ENCODE results near the gene TIMM9. TPM values are rescaled to one million over a fixed set of nuclear protein-coding genes. Genes with fewer than 3 reads are reported as not detected.
A peak's percentile ranks its signal among the peaks of the same experiment; 100 is the strongest.
"Not testable (repeated sequence)": the region's sequence is repeated elsewhere in the genome, so short reads cannot be mapped to it uniquely, and the experiment has no call there.

Gene TIMM9
- total RNA-seq, 2 donors from 2014 or later, result 28.4 to 30.7 TPM

DNA sequence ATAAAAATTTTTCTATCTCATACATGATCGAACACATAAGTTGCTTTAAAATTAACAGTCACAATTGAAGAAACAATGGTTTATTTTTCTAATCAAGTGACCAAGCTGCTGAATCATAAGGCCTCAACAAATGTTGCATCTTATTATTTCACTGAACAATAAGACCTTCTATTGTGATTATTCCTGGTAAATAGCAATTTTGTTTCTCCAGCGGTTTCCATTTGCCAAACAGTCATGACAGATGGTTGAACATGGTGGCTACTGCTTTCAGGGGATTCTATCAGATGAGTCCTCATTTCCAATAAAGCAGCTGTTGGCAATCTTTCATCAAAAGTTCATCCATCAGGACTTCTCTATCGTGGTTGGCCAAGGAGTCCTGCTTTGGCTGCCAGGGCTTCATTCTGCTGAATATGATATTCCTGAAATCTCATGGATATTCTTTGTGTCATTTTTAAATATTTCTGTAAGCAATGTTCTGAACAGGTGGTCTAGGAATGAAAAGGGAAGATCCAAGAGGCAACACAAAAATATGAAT, 18.6 kb downstream of the TIMM9 start:
- DNase-seq (ENCODE audit: low spot score), result no peak
- intact Hi-C loops (cut with DNase I), result no loop called here

- intact Hi-C loops (cut with DNase I), result no loop called here
Measured at GRCh38 chr14:58401587-58401986, 25.7 kb downstream of the TIMM9 start.

DNA sequence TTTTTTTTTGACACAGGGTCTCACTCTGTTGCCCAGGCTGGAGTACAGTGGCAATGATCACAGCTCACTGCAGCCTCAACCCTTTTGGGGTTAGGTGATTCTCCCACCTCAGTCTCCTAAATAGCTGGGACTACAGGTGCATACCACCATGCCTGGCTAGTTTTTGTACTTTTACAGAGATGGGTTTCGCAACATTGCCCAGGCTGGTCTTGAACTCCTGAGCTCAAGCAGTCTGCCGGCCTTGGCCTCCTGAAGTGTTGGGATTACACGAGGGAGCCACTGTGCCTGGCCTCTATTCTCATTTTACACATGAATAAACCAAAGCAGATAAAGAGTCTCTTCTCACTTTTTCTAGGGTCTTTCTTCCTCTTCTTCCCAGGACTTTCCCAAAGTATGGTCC, 28.4 kb downstream of the TIMM9 start:
- DNase-seq (ENCODE audit: low spot score), result no peak
- intact Hi-C loops (cut with DNase I), result no loop called here

More at GRCh38 chr14:58401587-58401986, 25.7 kb downstream of the TIMM9 start:
- no peak for DNase-seq (ENCODE audit: low spot score)

- no peak for DNase-seq (ENCODE audit: low spot score)
- intact Hi-C loops (cut with DNase I), result no loop called here
Measured at GRCh38 chr14:58398495-58398894, 28.8 kb downstream of the TIMM9 start.

- no peak for DNase-seq (ENCODE audit: low spot score)
- intact Hi-C loops (cut with DNase I), result no loop called here
Measured at GRCh38 chr14:58397156-58397555, 30.2 kb downstream of the TIMM9 start.

- intact Hi-C loops (cut with DNase I), result no loop called here
- DNase-seq (ENCODE audit: low spot score), result peak; percentile 92
Measured at GRCh38 chr14:58395812-58396788, 31.2 kb downstream of the TIMM9 start, which contains the start of gene TOMM20L. Gene TOMM20L (plus strand): TSS chr14:58395930. CDS start chr14:58395958, 28 bp downstream.

- no peak for DNase-seq (ENCODE audit: low spot score)
- intact Hi-C loops (cut with DNase I), result no loop called here
Measured at GRCh38 chr14:58395562-58395811, 31.8 kb downstream of the TIMM9 start.

GRCh38 chr14:58390830-58391229, 36.5 kb downstream of the TIMM9 start:
- intact Hi-C loops (cut with DNase I), result no loop called here
- DNase-seq (ENCODE audit: low spot score), result no peak

- DNase-seq (ENCODE audit: low spot score), result no peak
- intact Hi-C loops (cut with DNase I), result no loop called here
Measured at GRCh38 chr14:58376791-58377190, 50.5 kb downstream of the TIMM9 start.

GRCh38 chr14:58368956-58369355, 58.4 kb downstream of the TIMM9 start:
- no peak for DNase-seq (ENCODE audit: low spot score)
- intact Hi-C loops (cut with DNase I), result no loop called here

DNA sequence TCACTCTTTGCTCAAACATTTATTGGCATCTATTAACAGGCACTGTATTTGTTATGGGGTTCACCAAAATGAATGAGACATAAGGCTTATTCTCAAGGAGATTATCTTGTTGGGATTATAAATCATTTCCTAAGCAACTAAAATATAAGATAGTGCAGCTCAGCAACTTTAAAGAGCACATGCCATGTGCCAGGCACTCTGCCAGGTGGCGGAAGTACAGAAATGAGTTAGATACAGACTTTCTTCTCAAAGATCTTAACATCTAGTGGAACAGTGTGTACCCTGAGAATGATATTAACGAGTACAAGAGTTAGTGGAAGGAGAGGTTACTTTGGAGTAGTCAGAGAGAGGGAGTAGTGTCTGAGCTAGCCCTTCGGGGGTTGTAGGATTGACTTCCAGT, 60.0 kb downstream of the TIMM9 start:
- intact Hi-C loops (cut with DNase I), result no loop called here

DNA sequence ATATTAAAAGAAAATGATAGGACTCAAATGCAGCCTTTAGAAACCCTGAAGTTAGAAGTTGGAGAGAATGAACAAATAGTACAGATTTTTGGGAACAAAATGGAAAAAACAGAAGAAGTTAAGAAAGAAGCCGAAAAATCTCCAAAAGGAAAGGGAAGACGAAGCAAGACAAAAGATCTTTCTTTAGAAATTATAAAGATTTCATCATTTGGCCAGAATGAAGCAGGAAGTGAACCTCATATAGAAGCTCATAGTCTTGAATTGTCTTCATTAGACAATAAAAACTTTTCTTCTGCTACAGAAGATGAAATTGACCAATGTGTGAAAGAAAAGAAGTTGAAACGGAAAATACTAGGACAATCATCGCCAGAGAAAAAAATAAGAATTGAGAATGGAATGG, 63.0 kb downstream of the TIMM9 start:
- DNase-seq (ENCODE audit: low spot score), result no peak
- intact Hi-C loops (cut with DNase I), result no loop called here

More for the DNA sequence above, 60.0 kb downstream of the TIMM9 start:
- DNase-seq (ENCODE audit: low spot score), result no peak

DNA sequence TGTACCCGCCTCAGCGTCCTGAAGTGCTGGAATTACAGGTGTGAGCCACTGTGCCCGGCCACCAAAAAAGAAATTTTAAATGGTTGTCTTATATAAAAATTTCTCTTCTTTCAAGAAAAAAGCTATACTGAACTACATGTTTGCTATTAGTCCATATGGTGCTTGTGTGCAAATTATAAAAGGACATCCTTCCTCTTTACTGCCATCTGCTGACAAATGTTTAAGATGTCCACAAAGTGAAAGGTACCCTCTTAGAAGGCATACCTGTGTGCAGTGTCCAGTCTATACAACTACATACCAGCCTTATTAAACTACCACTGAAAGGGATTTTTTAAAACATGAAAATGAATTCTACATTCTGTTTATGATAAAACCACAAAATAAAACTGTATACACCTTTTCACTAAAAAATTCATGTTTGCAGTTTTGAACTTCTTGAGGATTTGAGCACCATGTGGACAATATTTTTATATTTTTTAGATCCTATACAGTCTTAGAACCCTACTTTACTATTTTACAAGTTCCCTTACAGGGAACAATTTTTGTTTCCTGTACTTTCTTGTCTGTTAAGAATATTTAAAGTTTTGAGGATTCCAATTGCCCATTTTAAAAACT, 64.4 kb downstream of the TIMM9 start:
- no peak for DNase-seq (ENCODE audit: low spot score)
- intact Hi-C loops (cut with DNase I), result no loop called here

DNA sequence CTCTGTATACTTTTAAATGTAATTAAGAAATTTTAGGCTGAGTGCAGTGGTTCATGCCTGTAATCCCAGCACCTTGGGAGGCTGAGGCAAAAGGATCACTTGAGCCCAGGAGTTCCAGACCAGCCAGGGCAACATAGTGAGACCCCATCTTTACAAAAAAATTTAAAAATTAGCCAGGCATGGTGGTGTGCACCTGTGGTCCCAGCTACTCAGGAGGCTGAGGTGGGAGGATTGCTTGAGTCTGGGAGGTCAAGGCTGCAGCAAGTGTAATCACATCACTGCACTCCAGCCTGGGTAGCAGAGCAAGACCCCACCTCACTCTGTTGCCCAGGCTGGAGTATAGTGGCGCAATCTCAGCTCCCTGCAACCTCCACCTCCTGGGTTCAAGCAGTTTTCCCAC, 65.1 kb downstream of the TIMM9 start:
- DNase-seq (ENCODE audit: low spot score); intact Hi-C loops (cut with DNase I): not testable (repeated sequence)

Other genes starting within 250 kb of the TIMM9 start
- gene ACTR10, start 227.4 kb downstream of the TIMM9 start, total RNA-seq, result 10 to 100 TPM; 71.4 to 77.6 TPM
- gene PSMA3, start 182.7 kb downstream of the TIMM9 start, total RNA-seq, result 100 to 1,000 TPM; 147 to 170 TPM
- 10 to 100 TPM; 26.3 to 27.1 TPM for gene ARID4A, start 129.0 kb downstream of the TIMM9 start, total RNA-seq
- not detected for gene TOMM20L, start 31.6 kb downstream of the TIMM9 start, total RNA-seq
- 10 to 100 TPM; 14.7 to 15.5 TPM for gene KIAA0586, start 188 bp upstream of the TIMM9 start, total RNA-seq
- gene DACT1, start 210.4 kb upstream of the TIMM9 start, total RNA-seq, result 10 to 100 TPM; 13.7 to 18.8 TPM

Data from posterior vena cava (tissue), 2 donors.